GM13977 (cell line): ENCODE measurements around the gene VPS41.

Experiments
- DNase-seq: peaks from one replicate; pipeline ENCODE4 v3.0.0; 2012; ENCODE audit warnings: low spot score
- CTCF ChIP-seq: IDR thresholded peaks from 2 replicates; pipeline ENCODE4 v1.5.1; 2012; ENCODE audit warnings: mild to moderate bottlenecking, control low read depth; ENCODE audit not compliant: insufficient read depth; ENCODE audit errors: extremely low read depth, missing control alignments
- in situ Hi-C: fragments of 300-500 bp; cut with MboI; formaldehyde crosslinking; loops from one replicate; pipeline ENCODE4 v1.12.0; 2022; ENCODE audit warnings: low sequenced_read_pairs, low pct_unique_long_range_greater_than_20kb, mixed read lengths, inconsistent platforms; ENCODE audit not compliant: unreplicated experiment

VPS41 gene

GRCh38 chr7:38829488-38830165 is 79.4 kb downstream of the VPS41 start:
- TF ChIP-seq CTCF = no peak
- DNase-seq = no peak
- in situ Hi-C loops = no loop called here

DNA sequence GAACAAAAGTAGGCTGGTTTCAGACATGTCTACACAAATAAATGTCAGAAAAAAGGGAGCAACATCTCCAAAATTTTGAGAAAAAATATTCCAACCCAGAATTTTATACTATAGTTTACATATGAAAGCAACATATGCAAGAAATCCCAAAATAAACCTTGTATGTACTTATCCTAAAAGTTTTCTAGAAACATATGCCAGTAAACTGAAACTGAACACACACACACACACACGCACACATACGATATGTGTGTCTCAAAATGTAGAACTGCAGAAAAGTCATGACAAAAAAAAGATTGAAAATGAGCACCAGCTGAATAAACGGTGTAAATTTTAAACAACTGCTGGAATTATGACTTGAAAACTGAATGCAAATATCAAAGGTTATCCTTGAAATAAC is 81.0 kb downstream of the VPS41 start:
- no peak for DNase-seq
- in situ Hi-C loops = no loop called here
- no peak for TF ChIP-seq CTCF

GRCh38 chr7:38825721-38826440 is 83.1 kb downstream of the VPS41 start:
- no peak for TF ChIP-seq CTCF
- peak; percentile 31 for DNase-seq
- in situ Hi-C loops = no loop called here

GRCh38 chr7:38824948-38825347 is 84.0 kb downstream of the VPS41 start:
- no peak for TF ChIP-seq CTCF
- in situ Hi-C loops = no loop called here

DNA sequence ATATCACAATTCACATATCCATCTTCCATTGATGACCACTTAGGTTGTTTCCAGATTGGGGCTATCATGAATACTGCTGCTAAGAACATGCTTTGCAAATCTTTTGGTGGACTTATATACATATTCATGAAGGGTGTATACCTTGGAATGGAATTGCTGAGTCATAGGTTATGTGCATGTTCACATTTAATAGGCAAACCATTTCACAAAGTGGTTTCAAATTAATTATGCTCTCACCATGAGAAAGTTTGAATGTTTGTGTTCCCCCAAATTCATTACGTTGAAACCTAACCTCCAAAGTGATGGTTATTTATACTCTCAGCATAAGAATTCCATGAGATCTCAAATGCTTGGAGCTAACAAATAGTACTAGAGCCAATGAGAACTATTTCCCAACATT is 86.4 kb downstream of the VPS41 start:
- in situ Hi-C loops = no loop called here
- DNase-seq = no peak
- TF ChIP-seq CTCF = no peak

More at GRCh38 chr7:38824948-38825347, 84.0 kb downstream of the VPS41 start:
- DNase-seq = no peak

DNA sequence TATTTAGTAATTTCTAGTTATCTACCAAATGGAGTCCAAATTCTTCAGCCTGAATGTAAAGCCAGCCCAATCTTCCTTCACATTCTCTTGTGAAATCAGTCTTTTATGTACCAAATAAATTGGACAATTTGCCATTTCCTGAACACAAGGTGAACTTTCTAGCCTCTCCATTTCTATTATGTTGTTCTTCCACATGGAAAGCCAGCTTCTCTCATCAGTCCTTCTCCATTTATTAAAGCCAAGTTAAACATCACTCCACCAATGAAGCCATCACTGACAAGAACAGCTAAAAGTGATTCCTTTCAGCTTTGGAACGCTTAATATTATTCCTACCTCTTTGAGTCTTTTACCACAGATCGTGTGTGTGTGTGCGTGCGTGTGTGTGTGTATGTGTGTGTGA is 88.4 kb downstream of the VPS41 start:
- in situ Hi-C loops = no loop called here
- TF ChIP-seq CTCF = no peak
- no peak for DNase-seq

DNA sequence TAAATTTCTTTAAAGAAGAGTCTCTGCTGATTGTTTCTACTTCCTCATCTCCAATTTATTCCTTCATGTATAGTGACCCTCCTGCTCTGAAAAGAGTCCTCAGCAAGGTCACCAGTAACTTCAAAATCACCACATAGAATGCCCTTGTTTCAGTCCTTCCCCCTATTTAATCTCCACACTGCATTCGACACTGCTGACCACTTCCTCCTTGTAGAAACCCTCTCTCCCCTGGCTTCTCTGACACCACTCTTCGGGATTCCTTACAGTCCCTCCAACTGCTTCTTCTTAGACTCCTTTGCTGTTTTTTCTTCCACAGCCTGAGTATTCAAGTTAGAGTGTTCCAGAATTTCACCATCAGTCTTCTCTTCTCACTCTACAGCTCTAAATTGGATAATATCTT is 89.5 kb downstream of the VPS41 start:
- in situ Hi-C loops = no loop called here
- DNase-seq = no peak
- no peak for TF ChIP-seq CTCF
